ENCODE measurements around the gene SAMD14.

Gene SAMD14

GRCh38 chr17:50132104-50132794 is 2.3 kb upstream of the SAMD14 start:
- no peak for DNase-seq

- no peak for DNase-seq
Measured at GRCh38 chr17:50130559-50131305, 772 bp upstream of the SAMD14 start.

GRCh38 chr17:50129353-50129727 is 620 bp downstream of the SAMD14 start:
- DNase-seq, result no peak

- DNase-seq, result no peak
Measured at GRCh38 chr17:50128441-50129352, 1.3 kb downstream of the SAMD14 start.

GRCh38 chr17:50127697-50128361 is 2.1 kb downstream of the SAMD14 start:
- DNase-seq, result no peak

- DNase-seq, result no peak
Measured at GRCh38 chr17:50125420-50125997, 4.5 kb downstream of the SAMD14 start.

- no peak for DNase-seq
Measured at GRCh38 chr17:50123649-50124349, 6.2 kb downstream of the SAMD14 start.

GRCh38 chr17:50122945-50123344 is 7.0 kb downstream of the SAMD14 start:
- DNase-seq, result no peak

- no peak for DNase-seq
Measured at GRCh38 chr17:50120475-50121253, 9.3 kb downstream of the SAMD14 start.

- no peak for DNase-seq
Measured at GRCh38 chr17:50118828-50119218, 11.1 kb downstream of the SAMD14 start.

- DNase-seq, result no peak
Measured at GRCh38 chr17:50118076-50118827, 11.7 kb downstream of the SAMD14 start.

- peak; percentile 51 for DNase-seq
Measured at GRCh38 chr17:50117202-50118051, 12.5 kb downstream of the SAMD14 start.

GRCh38 chr17:50115756-50116155 is 14.2 kb downstream of the SAMD14 start:
- no peak for DNase-seq

- DNase-seq, result peak; percentile 64
Measured at GRCh38 chr17:50114849-50115357, 15.1 kb downstream of the SAMD14 start.

- DNase-seq, result no peak
Measured at GRCh38 chr17:50114401-50114800, 15.6 kb downstream of the SAMD14 start.

- DNase-seq, result no peak
Measured at GRCh38 chr17:50113624-50114320, 16.2 kb downstream of the SAMD14 start.

- DNase-seq, result no peak
Measured at GRCh38 chr17:50112694-50113093, 17.3 kb downstream of the SAMD14 start.
